GM19324 (cell line): ENCODE measurements around the gene NCOA3.
"Not testable (repeated sequence)": the region's sequence is repeated elsewhere in the genome, so short reads cannot be mapped to it uniquely, and the experiment has no call there.

ENCODE experiments used
- ATAC-seq: cut with Tn5 transposase; IDR thresholded peaks from one replicate; pipeline ENCODE4 v1.9.1; 2021; ENCODE audit warnings: mild to moderate bottlenecking, moderate library complexity; ENCODE audit not compliant: unreplicated experiment, low FRiP score

The NCOA3 gene

DNA sequence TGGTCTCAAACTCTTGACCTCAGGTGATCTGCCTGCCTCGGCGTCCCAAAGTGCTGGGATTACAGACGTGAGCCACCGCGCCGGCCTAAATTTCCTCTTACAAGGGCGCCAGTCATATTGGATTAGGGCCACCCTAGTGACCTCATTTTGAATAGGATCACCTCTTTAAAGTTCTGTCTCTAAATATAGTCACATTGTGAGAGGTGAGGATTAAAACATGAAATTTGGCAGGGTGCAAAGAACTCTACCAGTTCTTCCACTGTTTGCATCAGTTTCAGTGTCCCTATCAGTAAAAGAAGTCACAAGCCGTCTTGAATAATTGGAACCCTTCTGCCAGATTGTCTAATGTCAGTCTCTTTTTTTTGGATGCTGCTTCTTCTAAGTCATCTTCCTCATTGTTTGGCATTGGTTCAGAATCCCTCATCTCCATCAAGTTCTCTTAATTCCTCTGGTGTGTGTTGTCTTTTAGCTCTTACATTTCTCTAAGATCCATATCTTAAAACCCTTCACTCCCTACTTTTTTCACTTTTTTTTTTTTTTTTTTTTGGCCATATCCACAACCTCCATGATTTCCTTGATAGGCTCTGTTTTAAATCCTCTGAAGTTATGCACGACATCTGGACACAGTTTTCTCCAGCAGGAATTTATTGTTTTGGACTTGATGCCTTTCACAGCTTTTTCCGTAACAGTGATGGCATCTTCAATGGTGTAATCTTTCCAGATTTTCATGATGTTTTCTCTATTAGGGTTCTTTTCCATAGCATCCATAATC lies 56.8 kb downstream of the NCOA3 start:
- ATAC-seq: no peak

DNA sequence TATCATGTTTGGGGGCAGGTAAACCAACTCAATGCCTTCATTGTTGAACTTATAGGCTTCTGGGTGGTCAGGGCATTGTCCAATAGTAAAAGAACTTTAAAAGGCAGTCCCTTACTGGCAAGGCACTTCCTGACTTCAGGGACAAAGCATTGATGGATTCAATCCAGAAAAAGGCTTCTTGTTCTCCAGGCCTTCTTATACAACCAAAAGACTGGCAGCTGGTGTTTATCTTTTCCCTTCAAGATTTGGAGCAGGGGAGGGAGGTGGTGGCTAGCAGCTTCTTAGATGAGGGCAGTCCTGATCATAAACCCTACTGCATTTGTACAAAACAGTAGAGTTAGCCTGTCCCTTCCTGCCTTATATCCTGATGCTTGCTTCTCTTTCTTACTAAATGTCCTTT lies 57.5 kb downstream of the NCOA3 start:
- no peak for ATAC-seq

DNA sequence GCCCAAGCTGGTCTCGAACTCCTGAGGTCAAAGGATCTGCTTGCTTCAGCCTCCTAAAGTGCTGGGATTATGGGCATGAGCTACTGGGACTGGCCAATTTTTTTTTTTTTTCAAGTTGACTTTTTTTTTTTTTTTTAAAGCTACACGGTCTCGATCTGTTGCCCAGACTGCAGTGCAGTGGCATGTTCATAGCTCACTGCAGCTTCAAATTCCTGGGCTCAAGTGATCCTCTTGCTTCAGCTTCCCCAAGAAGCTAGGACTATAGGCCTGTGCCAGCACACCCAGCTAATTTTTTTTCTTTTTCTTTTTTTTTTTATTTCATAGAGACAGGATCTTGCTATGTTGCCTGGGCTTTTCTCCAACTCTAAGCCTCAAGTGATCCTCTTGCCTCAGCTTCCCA lies 59.5 kb downstream of the NCOA3 start:
- no peak for ATAC-seq

DNA sequence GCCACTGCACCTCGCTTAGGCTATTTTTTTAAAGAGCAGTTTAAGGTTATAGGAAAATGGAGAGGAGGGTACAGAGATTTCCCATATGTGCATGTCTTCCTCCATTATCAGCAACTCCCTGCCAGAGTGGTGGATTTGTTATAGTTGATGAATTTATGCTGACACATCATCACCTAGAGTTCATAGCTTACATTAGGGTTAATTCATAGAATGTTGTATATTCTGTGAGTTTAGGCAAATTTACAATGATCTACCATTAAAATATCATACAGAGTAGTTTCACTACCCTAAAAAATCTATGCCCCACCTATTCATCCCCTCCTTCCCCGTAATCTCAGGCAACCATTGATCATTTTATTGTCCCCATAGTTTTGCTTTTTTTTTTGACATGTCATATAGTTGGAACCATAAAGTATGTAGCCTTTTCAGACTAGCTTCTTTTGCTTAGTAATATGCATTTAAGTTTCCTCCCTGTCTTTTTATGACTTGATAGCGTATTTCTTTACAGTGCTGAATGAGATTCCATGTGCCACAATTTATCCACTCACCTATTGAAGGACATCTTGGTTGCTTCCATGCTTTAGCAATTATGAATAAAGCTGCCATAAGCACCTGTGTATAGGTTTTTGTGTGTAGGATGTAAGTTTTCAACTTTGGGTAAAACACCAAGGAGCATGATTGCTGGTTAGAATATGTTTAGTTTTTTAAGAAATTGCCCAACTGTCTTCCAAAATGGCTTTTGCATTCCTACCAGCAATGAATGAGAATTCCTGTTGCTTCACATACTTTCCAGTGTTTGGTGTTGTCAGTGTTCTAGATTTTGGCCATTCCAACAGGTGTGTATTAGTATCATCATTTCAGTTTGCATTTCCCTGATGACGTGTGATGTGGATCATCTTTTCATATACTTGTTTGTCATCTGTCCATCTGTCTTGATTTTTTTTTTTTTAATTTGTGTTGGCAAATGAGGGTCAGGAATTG lies 60.2 kb downstream of the NCOA3 start:
- no peak for ATAC-seq

DNA sequence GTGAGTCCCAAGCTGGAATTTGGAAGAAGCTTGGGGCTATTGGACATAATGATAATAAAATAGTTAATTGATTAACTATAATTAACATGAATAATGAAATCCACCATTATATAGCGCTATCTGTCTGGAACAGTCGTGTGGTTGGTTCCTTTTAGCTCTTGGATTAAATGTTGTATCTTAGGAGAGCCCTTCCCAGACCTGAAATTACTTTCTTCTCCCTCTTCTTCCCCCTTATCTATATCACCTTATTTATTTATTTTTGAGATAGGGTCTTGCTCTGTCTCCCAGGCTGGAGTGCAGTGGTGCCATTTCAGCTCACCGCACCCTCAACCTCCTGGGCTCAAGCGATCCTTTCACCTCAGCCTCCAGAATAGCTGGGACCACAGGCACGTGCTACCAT lies 64.6 kb downstream of the NCOA3 start:
- no peak for ATAC-seq

DNA sequence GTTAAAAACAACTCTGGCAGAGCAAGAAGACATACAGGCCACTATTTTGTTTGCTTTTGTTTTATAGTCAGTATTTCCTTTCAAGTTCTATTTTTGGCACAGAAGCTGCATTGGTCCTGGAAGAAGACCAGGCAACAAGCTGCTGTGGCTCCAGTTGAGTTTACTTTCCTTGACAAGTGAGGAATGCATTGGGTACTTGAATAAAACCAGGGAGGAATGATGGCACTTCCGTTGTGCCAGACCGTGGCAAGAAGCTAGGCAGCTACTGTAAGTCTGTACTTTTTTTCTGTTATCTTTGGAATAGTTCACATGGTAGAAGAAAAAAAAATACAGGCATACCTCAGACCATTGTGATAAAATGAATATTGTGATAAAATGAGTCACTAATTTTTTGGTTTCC lies 66.3 kb downstream of the NCOA3 start:
- ATAC-seq: no peak

DNA sequence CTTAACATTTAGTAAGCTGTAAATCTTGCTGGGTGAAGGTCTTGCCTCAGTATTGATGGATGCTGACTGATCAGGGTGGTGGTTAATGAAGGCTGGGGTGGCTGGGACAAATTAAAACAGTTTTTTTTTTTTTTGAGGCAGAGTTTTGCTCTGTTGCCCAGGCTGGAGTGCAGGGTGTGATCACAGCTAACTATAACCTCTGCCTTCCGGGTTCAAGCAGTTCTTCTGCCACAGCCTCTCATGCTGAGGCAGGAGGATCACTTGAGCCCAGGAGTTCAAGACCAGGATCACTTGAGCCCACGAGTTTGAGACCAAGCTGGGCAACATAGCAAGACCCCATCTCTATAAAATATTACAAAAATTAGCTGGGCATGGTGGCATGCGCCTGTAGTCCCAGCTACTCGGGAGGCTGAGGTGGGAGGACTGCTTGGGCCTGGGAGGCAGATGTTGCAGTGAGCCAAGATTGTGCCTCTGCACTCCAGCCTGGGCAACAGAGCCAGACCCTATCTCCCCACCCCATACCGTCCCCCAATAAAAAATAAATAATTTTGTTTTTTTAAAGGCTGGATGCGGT lies 67.2 kb downstream of the NCOA3 start:
- no peak for ATAC-seq

DNA sequence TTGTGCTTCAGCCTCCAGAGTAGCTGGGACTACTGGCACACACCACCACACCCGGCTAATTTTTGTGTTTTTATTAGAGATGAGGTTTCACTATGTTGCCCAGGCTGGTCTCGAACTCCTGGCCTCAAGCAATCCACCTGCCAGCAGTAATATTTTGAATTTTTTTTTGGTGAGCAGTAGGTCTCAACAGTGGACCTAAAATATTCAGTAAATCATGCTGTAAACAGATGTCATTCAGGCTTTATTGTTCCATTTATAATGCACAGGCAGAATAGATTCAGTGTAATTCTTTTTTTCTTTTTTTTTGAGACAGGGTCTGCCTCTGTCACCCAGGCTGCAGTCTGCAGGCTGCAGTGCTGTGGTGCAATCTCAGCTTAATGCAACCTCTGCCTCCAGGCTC lies 69.7 kb downstream of the NCOA3 start:
- ATAC-seq: no peak

DNA sequence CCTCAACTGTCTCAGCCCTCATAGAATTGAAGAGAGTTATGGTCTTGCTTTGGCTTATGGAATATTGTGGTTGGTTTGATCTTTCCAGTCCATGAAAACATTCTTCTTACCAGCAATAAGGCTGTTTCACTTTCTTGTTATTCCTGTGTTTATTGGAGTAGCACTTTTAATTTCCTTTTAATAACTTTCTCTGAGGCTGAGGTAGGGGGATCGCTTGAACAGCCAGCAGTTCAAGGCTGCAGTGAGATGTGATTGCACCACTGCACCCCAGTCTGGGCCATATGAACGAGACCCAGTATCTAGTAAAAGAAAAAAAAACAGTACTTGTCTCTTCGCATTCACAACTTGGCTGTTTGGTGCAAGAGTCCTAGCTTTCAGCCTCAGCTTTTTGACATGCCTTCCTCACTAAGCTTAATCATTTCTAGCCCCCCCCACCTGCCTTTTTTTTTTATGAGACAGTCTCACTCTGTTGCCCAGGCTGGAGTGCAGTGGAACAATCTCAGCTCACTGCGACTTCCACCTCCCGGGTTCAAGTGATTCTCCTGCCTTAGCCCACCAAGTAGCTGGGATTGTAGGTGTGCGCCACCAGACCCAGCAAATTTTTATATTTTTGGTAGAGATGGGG lies 70.5 kb downstream of the NCOA3 start:
- no peak for ATAC-seq

DNA sequence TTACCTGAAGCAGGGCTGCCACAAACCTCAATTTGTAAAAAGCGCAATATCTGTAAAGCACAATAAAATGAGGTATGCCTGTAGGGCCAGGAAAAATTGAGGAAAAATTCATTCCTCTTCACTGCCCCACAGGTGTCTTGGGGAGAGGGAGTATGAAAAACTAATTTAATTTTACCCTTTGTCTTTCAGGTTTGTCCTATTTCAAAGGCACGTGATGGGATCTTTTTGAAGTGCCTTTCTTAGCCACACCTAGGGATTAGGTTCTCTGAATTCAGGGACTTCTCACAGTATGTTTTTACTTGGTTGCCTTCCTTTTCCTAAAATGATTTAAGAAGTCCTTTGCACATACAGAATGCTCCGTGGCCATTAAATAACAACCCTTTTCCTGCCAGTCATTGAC lies 71.9 kb downstream of the NCOA3 start:
- no peak for ATAC-seq

DNA sequence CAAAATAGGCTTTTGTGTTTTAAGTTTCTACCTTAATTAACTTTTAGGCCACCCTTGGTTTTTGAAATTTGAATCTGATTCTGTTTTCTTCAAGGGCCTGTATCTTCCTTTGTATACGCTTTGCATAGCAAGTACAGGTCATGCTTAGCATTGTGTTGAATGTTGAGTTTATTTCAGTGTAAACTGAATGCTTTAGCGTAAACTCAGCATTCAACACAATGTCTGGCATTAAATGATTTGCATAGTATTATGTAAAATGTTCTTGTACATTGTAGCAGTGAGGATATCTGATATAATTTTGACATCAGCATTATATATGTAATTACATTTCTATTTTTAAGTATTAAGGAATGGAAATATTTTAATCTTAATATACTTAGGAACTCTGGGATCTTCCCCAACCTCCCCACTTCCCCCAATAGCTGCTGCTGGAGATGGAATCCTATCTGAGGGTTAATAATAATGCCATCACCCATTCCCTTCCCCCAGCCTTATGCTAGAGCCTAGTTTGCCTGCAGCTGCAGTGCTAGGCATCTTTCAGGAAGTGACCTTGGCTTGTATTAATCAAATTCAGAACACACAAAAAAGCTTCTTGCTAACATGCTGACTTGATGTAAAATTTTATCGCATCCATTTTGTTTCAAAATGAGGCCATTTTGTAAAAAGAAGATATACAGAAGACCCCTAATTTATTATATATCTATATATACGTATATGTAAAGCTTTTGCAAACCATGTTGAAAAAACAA lies 73.1 kb downstream of the NCOA3 start:
- no peak for ATAC-seq

DNA sequence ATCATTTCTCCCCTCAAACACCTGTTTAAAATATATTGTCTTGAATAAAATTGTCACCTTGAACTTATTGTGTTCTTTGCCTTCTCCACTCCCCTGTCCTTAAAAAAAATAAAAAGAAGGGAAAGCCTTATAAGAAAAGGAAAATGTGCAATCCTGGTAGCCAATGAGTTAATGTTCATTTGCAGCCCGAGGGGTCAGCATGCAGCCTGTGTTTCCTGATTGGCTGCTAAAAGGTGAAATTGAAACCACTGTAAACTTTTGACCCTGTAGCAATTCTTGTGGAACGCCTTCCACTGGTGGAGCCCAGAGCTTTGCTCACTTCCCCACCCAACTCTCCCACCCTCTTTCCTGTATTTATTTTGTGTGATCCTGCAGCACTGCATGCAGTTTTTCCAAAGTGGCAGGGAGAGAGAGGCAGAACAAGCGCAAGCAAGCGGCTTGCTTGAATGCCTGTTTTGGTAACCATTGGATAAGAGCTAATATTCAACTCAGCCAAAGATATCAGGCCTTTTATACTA lies 74.9 kb downstream of the NCOA3 start:
- ATAC-seq: peak; percentile 64

DNA sequence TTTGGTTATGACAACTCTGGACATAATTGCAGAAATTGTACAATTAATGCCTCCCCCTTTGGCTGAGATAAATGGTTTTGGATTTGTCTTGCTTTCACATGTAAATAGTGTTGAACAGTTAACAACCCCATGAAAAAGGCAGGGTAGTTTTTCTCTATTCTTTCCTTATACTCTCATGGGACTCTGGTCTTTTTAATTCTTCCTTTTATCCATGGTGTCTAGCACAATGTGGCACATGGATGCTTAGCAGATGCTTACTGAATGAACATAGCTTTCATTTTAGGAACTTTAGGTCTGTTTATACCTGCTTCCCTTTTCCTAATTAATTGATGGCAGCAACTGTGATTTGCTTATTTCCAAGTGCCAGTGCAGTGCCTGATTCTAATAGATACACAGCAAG lies 75.6 kb downstream of the NCOA3 start:
- no peak for ATAC-seq

DNA sequence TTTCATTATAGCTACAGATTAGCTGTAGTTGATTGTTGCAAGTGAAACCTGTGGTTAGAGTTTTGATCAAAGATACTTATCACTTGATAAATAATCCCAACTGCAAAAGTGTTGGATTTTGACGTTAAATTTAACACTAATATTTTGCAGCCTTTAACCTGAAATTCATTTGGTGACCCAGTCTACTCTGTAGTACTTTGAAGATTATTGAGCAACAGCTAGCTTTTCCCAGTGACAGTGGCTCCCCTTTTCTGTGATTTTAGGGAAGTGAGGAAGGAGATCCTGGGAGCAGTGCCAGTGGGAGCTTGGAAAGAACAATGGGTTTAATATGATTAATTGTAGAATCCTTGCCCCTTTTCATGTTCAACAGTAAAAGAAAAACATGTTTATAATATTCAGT lies 76.9 kb downstream of the NCOA3 start:
- ATAC-seq: no peak

DNA sequence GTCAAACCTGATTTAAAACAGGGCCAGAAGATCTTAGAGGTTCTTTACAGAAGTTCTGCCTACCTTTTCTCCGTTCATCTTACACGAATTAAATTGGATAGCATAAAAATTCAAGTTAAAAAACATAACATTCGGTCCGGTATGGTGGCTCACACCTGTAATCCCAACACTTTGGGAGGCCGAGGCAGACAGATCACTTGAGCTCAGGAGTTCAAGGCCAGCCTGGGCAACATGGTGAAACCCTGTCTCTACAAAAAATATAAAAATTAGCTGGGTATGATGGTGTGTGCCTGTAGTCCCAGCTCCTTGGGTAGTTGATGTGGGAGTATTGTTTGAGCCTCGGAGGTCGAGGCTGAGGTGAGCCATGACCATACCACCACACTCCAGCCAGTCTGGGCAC lies 79.0 kb downstream of the NCOA3 start:
- ATAC-seq: not testable (repeated sequence)

DNA sequence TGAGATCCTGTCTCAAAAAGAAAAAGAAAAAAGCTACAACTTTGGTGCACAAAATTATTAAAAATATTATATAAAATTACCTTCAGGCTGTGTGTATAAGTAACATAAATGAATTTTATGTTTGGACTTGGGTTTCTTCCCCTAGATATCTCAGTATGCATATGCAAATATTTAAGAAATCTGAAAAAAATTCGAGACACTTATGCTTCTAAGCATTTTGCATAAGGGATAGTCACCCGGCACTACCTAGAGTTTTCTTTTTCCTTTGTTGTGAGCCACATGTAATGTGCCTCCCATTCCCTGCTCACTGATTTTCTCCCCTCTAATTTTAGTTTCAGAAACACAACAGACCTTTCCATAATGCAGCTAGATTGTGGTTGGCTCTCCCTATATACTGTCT lies 79.4 kb downstream of the NCOA3 start:
- no peak for ATAC-seq

DNA sequence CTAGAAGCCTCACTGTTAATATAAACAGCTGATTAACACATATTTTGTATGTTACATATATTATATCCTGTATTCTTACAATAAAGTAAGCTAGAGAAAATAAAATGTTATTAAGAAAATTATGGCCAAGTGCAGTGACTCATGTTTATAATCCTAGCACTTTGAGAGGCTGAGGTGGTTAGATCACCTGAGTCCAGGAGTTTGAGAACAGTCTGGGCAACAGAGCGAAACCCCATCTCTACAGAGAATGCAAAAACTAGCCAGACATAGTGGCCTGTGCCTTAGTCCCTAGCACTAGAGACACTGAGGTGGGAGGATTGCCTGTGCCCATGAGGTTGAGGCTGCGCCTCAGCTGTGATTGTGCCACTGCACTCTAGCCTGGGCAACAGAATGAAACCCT lies 81.9 kb downstream of the NCOA3 start:
- no peak for ATAC-seq

DNA sequence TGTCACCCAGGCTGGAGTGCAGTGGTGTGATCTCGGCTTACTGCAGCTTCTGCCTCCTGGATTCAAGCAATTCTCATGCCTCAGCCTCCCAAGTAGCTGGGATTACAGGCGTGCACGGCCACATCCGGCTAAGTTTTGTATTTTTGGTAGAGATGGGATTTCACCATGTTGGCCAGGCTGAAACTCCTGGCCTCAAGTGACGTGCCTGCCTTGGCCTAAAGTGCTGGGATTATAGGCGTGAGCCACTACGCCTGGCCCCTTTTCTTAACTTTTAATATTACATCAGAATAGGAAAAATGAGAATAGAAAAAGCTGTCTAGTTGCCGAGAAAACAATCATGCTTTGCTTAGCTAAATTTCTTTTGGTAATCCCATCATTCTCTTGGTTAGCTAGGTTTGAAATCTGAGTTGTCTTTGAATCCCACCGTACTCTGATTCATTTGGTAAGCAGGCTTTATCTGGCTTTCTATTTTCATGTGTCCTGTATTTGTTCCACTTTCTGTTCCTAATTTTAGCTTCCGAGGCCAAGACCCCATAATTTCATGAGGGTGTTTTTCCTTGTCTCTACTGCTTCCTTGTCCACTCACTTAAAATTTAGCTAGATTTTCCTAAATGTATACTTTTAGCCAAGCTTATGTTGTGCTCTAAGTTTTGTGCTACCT lies 83.5 kb downstream of the NCOA3 start:
- ATAC-seq: no peak

DNA sequence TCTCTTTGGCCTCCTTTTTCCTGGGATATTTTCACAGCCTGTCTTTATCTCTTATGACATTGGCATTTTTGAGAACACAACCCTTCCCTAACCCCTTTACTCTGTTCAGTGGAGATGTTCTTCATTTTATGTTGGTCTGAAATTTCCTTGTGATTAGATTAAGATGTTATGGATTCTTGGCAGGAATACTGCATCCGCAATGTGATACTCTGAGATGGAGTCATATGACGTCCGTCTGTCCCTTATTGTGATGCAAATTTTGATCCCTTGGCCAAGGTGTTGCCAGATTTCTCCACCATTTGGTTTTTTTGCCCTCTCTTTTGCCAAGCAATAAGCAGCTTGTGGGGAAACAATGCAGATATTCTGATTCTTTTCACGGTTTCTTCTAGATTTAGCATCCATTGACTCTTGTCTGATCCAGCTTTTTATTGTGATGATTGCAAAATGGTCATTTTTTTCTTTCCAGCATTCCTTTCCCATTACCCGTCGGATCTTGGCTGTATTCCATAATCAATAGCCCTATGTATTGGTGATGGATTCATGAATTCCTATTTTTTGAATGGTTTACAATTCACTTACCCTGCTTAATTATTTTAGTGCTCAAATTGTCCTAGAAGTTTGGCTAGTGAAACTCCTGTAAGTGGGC lies 85.1 kb downstream of the NCOA3 start:
- ATAC-seq: no peak
